Spleen (tissue), 7 donors: ENCODE data around the gene SUDS3.

ENCODE experiments used
- CTCF ChIP-seq, 11 experiments: fragments of 200-600 bp in 7 of 11; fragments of 450-650 bp in 4 of 11; sonication (generic) in 4 of 11; IDR thresholded peaks in 8 of 11; conservative IDR thresholded peaks in 3 of 11; 1 replicate in 7 of 11; 2 replicates in 4 of 11; pipeline versions ENCODE4 v1.4.0 to v1.8.0; 2016 to 2021; ENCODE audit warnings: antibody characterized with exemption in 11 of 11, inconsistent platforms in 4 of 11, mild to moderate bottlenecking in 1 of 11
- POLR2A ChIP-seq, 3 donors: fragments of 450-650 bp; IDR thresholded peaks; one replicate each; pipeline ENCODE4 v1.5.1; 2017; ENCODE audit warnings: antibody characterized with exemption in 3 of 3, mild to moderate bottlenecking in 1 of 3
- POLR2AphosphoS5 ChIP-seq, 3 donors: sonication (generic); formaldehyde crosslinking; IDR thresholded peaks; one replicate each; pipeline ENCODE4 v1.5.1; 2017; ENCODE audit warnings: antibody characterized with exemption in 3 of 3
- donor health status: DM: no; HTN: no; CAD: no; lungs with moderate emphysema.
- donor health status: DM: no; HTN: no; CAD: no.
- donor health status: DM: no; HTN: no; CAD: no.

- no peak for TF ChIP-seq CTCF (IDR thresholded peaks at IDR 0.05 in 8 of 11, conservative IDR thresholded peaks at IDR 0.05 in 3 of 11)
- no peak for TF ChIP-seq POLR2A (IDR thresholded peaks at IDR 0.05)
- no peak for TF ChIP-seq POLR2AphosphoS5 (IDR thresholded peaks at IDR 0.05)
Observed at GRCh38 chr12:118417942-118418341, 41.6 kb downstream of the SUDS3 start.
